ENCODE data around the gene NUP98.
"Not testable (repeated sequence)": the region's sequence is repeated elsewhere in the genome, so short reads cannot be mapped to it uniquely, and the experiment has no call there.

DNA sequence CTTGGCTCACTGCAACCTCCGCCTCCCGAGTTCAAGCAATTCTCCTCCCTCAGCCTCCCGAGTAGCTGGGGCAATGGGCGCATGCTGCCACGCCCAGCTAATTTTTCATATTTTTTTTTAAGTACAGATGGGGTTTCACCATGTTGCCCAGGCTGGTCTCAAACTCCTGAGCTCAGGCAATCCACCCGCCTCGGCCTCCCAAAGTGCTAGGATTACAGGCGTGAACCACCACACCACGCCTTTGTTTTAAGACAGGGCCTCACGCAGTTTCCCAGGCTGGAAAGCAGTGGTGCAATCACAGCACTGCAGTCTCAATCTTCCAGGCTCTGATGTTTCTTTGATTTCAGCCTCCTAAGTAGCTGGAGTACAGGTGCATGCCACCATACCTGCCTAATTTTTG, 3.0 kb downstream of the NUP98 start:
- TF ChIP-seq, protein P1, sequence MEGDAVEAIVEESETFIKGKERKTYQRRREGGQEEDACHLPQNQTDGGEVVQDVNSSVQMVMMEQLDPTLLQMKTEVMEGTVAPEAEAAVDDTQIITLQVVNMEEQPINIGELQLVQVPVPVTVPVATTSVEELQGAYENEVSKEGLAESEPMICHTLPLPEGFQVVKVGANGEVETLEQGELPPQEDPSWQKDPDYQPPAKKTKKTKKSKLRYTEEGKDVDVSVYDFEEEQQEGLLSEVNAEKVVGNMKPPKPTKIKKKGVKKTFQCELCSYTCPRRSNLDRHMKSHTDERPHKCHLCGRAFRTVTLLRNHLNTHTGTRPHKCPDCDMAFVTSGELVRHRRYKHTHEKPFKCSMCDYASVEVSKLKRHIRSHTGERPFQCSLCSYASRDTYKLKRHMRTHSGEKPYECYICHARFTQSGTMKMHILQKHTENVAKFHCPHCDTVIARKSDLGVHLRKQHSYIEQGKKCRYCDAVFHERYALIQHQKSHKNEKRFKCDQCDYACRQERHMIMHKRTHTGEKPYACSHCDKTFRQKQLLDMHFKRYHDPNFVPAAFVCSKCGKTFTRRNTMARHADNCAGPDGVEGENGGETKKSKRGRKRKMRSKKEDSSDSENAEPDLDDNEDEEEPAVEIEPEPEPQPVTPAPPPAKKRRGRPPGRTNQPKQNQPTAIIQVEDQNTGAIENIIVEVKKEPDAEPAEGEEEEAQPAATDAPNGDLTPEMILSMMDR (IDR thresholded peaks at IDR 0.05; ENCODE audit: extremely low read depth in 1 of 2, insufficient read depth in 1 of 2, low read depth in 1 of 2, low read length in 2 of 2): not testable (repeated sequence)
- TF ChIP-seq MYC (IDR thresholded peaks at IDR 0.05; ENCODE audit: low read depth, low read length): not testable (repeated sequence)

Measured in endothelial cell of umbilical vein (primary cell).